GM21515 (cell line): ENCODE results near the gene KRTAP1-1.
"Not testable (repeated sequence)": the region's sequence is repeated elsewhere in the genome, so short reads cannot be mapped to it uniquely, and the experiment has no call there.

Experiments
- ATAC-seq: cut with Tn5 transposase; IDR thresholded peaks from one replicate; pipeline ENCODE4 v1.9.1; 2021; ENCODE audit not compliant: unreplicated experiment

Gene KRTAP1-1

GRCh38 chr17:41013181-41013580 is 28.1 kb downstream of the KRTAP1-1 start:
- ATAC-seq = no peak

- no peak for ATAC-seq
Observed at GRCh38 chr17:41012326-41013120, 28.7 kb downstream of the KRTAP1-1 start.

- ATAC-seq = no peak
Observed at GRCh38 chr17:41010441-41010840, 30.8 kb downstream of the KRTAP1-1 start.

- no peak for ATAC-seq
Observed at GRCh38 chr17:41009936-41010335, 31.3 kb downstream of the KRTAP1-1 start.

- no peak for ATAC-seq
Observed at GRCh38 chr17:41009301-41009760, 31.9 kb downstream of the KRTAP1-1 start.

GRCh38 chr17:41008811-41009210 is 32.4 kb downstream of the KRTAP1-1 start, which contains the start of gene KRTAP3-1:
KRTAP3-1 (minus strand) TSS chr17:41009128; CDS start chr17:41009074, 54 bp downstream.
- ATAC-seq = no peak

- no peak for ATAC-seq
Observed at GRCh38 chr17:41004397-41004796, 36.9 kb downstream of the KRTAP1-1 start.

- ATAC-seq = no peak
Observed at GRCh38 chr17:41003926-41004325, 37.3 kb downstream of the KRTAP1-1 start.

- no peak for ATAC-seq
Observed at GRCh38 chr17:41002814-41003213, 38.4 kb downstream of the KRTAP1-1 start.

- ATAC-seq = no peak
Observed at GRCh38 chr17:41001795-41002194, 39.5 kb downstream of the KRTAP1-1 start.

- not testable (repeated sequence) for ATAC-seq
Observed at GRCh38 chr17:40999563-40999962, 41.7 kb downstream of the KRTAP1-1 start, which contains the start of gene KRTAP3-2. KRTAP3-2 (minus strand) TSS chr17:40999906; CDS start chr17:40999853, 53 bp downstream.

GRCh38 chr17:40997361-40997760 is 43.9 kb downstream of the KRTAP1-1 start:
- ATAC-seq = no peak

- ATAC-seq = no peak
Observed at GRCh38 chr17:40996829-40997228, 44.4 kb downstream of the KRTAP1-1 start.

- no peak for ATAC-seq
Observed at GRCh38 chr17:40995116-40995515, 46.1 kb downstream of the KRTAP1-1 start.

GRCh38 chr17:40993839-40994238 is 47.4 kb downstream of the KRTAP1-1 start, which contains the start of gene KRTAP3-3:
KRTAP3-3 (minus strand) TSS chr17:40994164; CDS start chr17:40994097, 67 bp downstream.
- ATAC-seq = no peak

- ATAC-seq = no peak
Observed at GRCh38 chr17:40993084-40993483, 48.2 kb downstream of the KRTAP1-1 start.

GRCh38 chr17:40992666-40993065 is 48.6 kb downstream of the KRTAP1-1 start:
- ATAC-seq = no peak
